GM23338 (cell line): ENCODE results near the gene ANKRA2. TPM values are rescaled to one million over a fixed set of nuclear protein-coding genes. Genes with fewer than 3 reads are reported as not detected.

Experiments
- ATAC-seq: fragments of 200-7000 bp; cut with Tn5 transposase; 3 replicates; pipeline ENCODE4 v1.9.1; 2020
- DNase-seq: peaks from one replicate; pipeline ENCODE4 v3.0.0-alpha.2; 2015; ENCODE audit warnings: low spot score
- H2AFZ ChIP-seq: fragments of 200-600 bp; sonication (generic); 2 replicates; pipeline ENCODE4 v1.8.0; 2016; ENCODE audit warnings: antibody characterized with exemption, mild to moderate bottlenecking, moderate library complexity
- H3F3A ChIP-seq: fragments of 200-600 bp; sonication (generic); replicated peaks from 2 replicates; pipeline ENCODE4 v1.8.0; 2017; ENCODE audit warnings: antibody characterized with exemption, mixed run types, low read depth
- H3K27ac ChIP-seq: fragments of 200-600 bp; sonication (generic); 2 replicates; pipeline ENCODE4 v1.6.1; 2016; ENCODE audit warnings: low read depth
- H3K27me3 ChIP-seq: fragments of 200-600 bp; sonication (generic); 2 replicates; pipeline ENCODE4 v1.8.0; 2016; ENCODE audit warnings: mild to moderate bottlenecking, mixed run types, moderate library complexity; ENCODE audit not compliant: insufficient read depth
- H3K36me3 ChIP-seq: fragments of 200-600 bp; sonication (generic); 2 replicates; pipeline ENCODE4 v1.8.0; 2016; ENCODE audit warnings: mild to moderate bottlenecking; ENCODE audit not compliant: insufficient read depth
- H3K4me1 ChIP-seq: fragments of 200-600 bp; sonication (generic); 2 replicates; pipeline ENCODE4 v1.8.0; 2016; ENCODE audit warnings: mild to moderate bottlenecking, moderate library complexity; ENCODE audit not compliant: insufficient read depth
- H3K4me2 ChIP-seq: fragments of 200-600 bp; sonication (generic); 2 replicates; pipeline ENCODE4 v1.7.1; 2017; ENCODE audit warnings: mixed run types
- H3K4me3 ChIP-seq: fragments of 200-600 bp; sonication (generic); 2 replicates; pipeline ENCODE4 v1.6.1; 2016; ENCODE audit warnings: mixed run types
- H3K79me2 ChIP-seq: fragments of 200-600 bp; sonication (generic); replicated peaks from 2 replicates; pipeline ENCODE4 v1.8.0; 2017; ENCODE audit warnings: mild to moderate bottlenecking; ENCODE audit not compliant: insufficient read depth
- H3K9me2 ChIP-seq: fragments of 200-600 bp; sonication (generic); 2 replicates; pipeline ENCODE4 v1.8.0; 2017; ENCODE audit not compliant: insufficient read depth
- H4K20me1 ChIP-seq: fragments of 200-600 bp; sonication (generic); replicated peaks from 2 replicates; pipeline ENCODE4 v1.8.0; 2017; ENCODE audit warnings: mild to moderate bottlenecking; ENCODE audit not compliant: insufficient read depth
- H3K27ac Mint-ChIP-seq: 2 replicates; pipeline ENCODE4 v1.8.0; 2020; ENCODE audit warnings: inconsistent platforms, mild to moderate bottlenecking, moderate library complexity, mixed read lengths
- H3K27me3 Mint-ChIP-seq: 3 replicates; pipeline ENCODE4 v1.8.0; 2022; ENCODE audit warnings: low read depth, mild to moderate bottlenecking, moderate library complexity, mixed read lengths, inconsistent platforms; ENCODE audit not compliant: insufficient read depth, poor library complexity
- H3K36me3 Mint-ChIP-seq: 3 replicates; pipeline ENCODE4 v1.8.0; 2021; ENCODE audit warnings: low read depth, mild to moderate bottlenecking, inconsistent platforms, moderate library complexity, mixed read lengths
- H3K4me1 Mint-ChIP-seq: 3 replicates; pipeline ENCODE4 v1.8.0; 2020; ENCODE audit warnings: mild to moderate bottlenecking, inconsistent platforms, mixed read lengths
- H3K4me3 Mint-ChIP-seq: 3 replicates; pipeline ENCODE4 v1.8.0; 2021; ENCODE audit warnings: moderate library complexity, mild to moderate bottlenecking, inconsistent platforms, mixed read lengths
- H3K9me3 Mint-ChIP-seq: 3 replicates; pipeline ENCODE4 v1.8.0; 2020; ENCODE audit warnings: moderate library complexity, mild to moderate bottlenecking, inconsistent platforms, mixed read lengths
- CREB1 ChIP-seq: fragments of 250-450 bp; sonication (Bioruptor Pico); IDR thresholded peaks from 2 replicates; pipeline ENCODE4 v1.5.0; 2020; ENCODE audit warnings: low read depth, mild to moderate bottlenecking, moderate library complexity
- CTCF ChIP-seq, 2 experiments: fragments of 200-600 bp in 1 of 2; sonication (generic) in 1 of 2; conservative IDR thresholded peaks; 2 replicates each; pipeline versions ENCODE4 v1.5.1 to v1.6.1; 2016 to 2017; ENCODE audit warnings: antibody characterized with exemption in 2 of 2, low read depth in 2 of 2, mild to moderate bottlenecking in 2 of 2, moderate library complexity in 1 of 2
- ETS1 ChIP-seq: IDR thresholded peaks from 2 replicates; pipeline ENCODE4 v1.6.1; 2016; ENCODE audit warnings: antibody characterized with exemption
- EZH2 ChIP-seq: fragments of 200-600 bp; sonication (generic); IDR thresholded peaks from one replicate; pipeline ENCODE4 v1.8.0; 2017; ENCODE audit warnings: antibody characterized with exemption, mild to moderate bottlenecking, low read depth; ENCODE audit not compliant: unreplicated experiment
- EZH2phosphoT487 ChIP-seq: fragments of 200-600 bp; sonication (generic); IDR thresholded peaks from one replicate; pipeline ENCODE4 v1.8.1; 2018; ENCODE audit warnings: antibody characterized with exemption; ENCODE audit not compliant: unreplicated experiment
- JUNB ChIP-seq: IDR thresholded peaks from one replicate; pipeline ENCODE4 v1.6.1; 2016; ENCODE audit warnings: antibody characterized with exemption; ENCODE audit not compliant: unreplicated experiment
- POLR2AphosphoS5 ChIP-seq: IDR thresholded peaks from 2 replicates; pipeline ENCODE4 v1.6.1; 2016; ENCODE audit warnings: antibody characterized with exemption, low read depth
- STAT1 ChIP-seq: IDR thresholded peaks from one replicate; pipeline ENCODE4 v1.6.1; 2016; ENCODE audit warnings: antibody characterized with exemption; ENCODE audit not compliant: unreplicated experiment
- ZNF114 ChIP-seq: fragments of 250-450 bp; sonication (Bioruptor Pico); IDR thresholded peaks from 2 replicates; pipeline ENCODE4 v1.5.0; 2020; ENCODE audit warnings: mild to moderate bottlenecking, moderate library complexity
- ZNF331 ChIP-seq: fragments of 250-450 bp; sonication (Bioruptor Pico); IDR thresholded peaks from 2 replicates; pipeline ENCODE4 v1.5.0; 2020; ENCODE audit warnings: low read depth, mild to moderate bottlenecking, moderate library complexity
- ZNF462 ChIP-seq: fragments of 250-450 bp; sonication (Bioruptor Pico); IDR thresholded peaks from 2 replicates; pipeline ENCODE4 v1.5.0; 2020; ENCODE audit warnings: mild to moderate bottlenecking, moderate library complexity
- polyA plus RNA-seq: library from polyadenylated mRNA; unstranded; fragments of >200 nt; fragmentation: Nextera tagmentation; extraction: Ambion mirVana; gene quantifications from 2 replicates; pipeline ENCODE4 v1.2.1, GENCODE V29; 2016
- total RNA-seq: library from RNA; depleted of rRNA; stranded (reverse); fragments of >200 nt; shearing (Covaris generic); gene quantifications from 2 replicates; pipeline ENCODE4 v1.2.3, GENCODE V29; 2014

The ANKRA2 gene
- total and polyA plus RNA-seq, 2 experiments from 2014 or later: 13.1 to 15.3 TPM

GRCh38 chr5:73587923-73588322, 22.5 kb upstream of the ANKRA2 start (continued):
- no peak for TF ChIP-seq ETS1

GRCh38 chr5:73582285-73583145, 17.1 kb upstream of the ANKRA2 start:
- TF ChIP-seq CREB1 (CRISPR knock-in tag) (no peak), EZH2 (no peak), ZNF331 (CRISPR knock-in tag) (no peak), ZNF114 (CRISPR knock-in tag) (no peak), ZNF462 (CRISPR knock-in tag) (no peak), STAT1 (no peak), POLR2AphosphoS5 (no peak), EZH2phosphoT487 (no peak), JUNB (no peak), ETS1 (no peak), CTCF (conservative IDR thresholded peaks at IDR 0.05; ENCODE audit: low read depth in 2 of 2) (no peak)
- Histone ChIP-seq H3F3A (no peaks in the 10 kb centered on the region), H3K79me2 (no peaks in the 10 kb centered on the region; the same call in 1 of the 2 replicates), H3K27ac (no peak overlapping the region), H3K27me3 (no peaks in the 10 kb centered on the region), H3K9me2 (no peaks in the 10 kb centered on the region; the same call in 1 of the 2 replicates), H3K4me1 (no peaks in the 10 kb centered on the region), H4K20me1 (peaks cover 12% of the 10 kb centered on the region; the same call in 1 of the 2 replicates), H3K36me3 (peaks cover 45% of the 10 kb centered on the region), H2AFZ (no peak overlapping the region), H3K4me2 (no peak overlapping the region), H3K4me3 (no peak overlapping the region)
- no peak for ATAC-seq
- H3K27ac Mint-ChIP-seq: no peak overlapping the region
- no peaks in the 10 kb centered on the region for H3K9me3 Mint-ChIP-seq
- no peak overlapping the region for H3K4me3 Mint-ChIP-seq
- DNase-seq: no peak
- peaks cover under 1% of the 10 kb centered on the region for H3K27me3 Mint-ChIP-seq
- H3K36me3 Mint-ChIP-seq: peaks cover 29% of the 10 kb centered on the region
- no peaks in the 10 kb centered on the region for H3K4me1 Mint-ChIP-seq
